DOHH2 (cell line): Measurements from ENCODE around the gene SRGAP1.

Source experiments
- H3F3A ChIP-seq: fragments of 200-600 bp; sonication (generic), shearing (Covaris generic); 2 replicates; pipeline ENCODE4 v1.6.0; 2016; ENCODE audit warnings: antibody characterized with exemption, mild to moderate bottlenecking; ENCODE audit not compliant: control insufficient read depth, insufficient read depth
- H3K27ac ChIP-seq: fragments of 200-600 bp; sonication (generic); 2 replicates; pipeline ENCODE4 v1.5.1; 2014; ENCODE audit warnings: low read depth, mild to moderate bottlenecking, low read length, moderate library complexity
- H3K27me3 ChIP-seq: fragments of 200-600 bp; sonication (generic); 2 replicates; pipeline ENCODE4 v1.6.1; 2014; ENCODE audit warnings: mild to moderate bottlenecking, low read length, mixed read lengths; ENCODE audit not compliant: control insufficient read depth
- H3K36me3 ChIP-seq: fragments of 200-600 bp; sonication (generic); 2 replicates; pipeline ENCODE4 v1.6.1; 2014; ENCODE audit warnings: mild to moderate bottlenecking, low read length, moderate library complexity, mixed read lengths; ENCODE audit not compliant: control insufficient read depth
- H3K4me1 ChIP-seq: fragments of 200-600 bp; sonication (generic); 2 replicates; pipeline ENCODE4 v1.6.1; 2014; ENCODE audit warnings: mild to moderate bottlenecking, low read length, mixed read lengths; ENCODE audit not compliant: control insufficient read depth
- H3K4me2 ChIP-seq: fragments of 200-600 bp; sonication (generic); 2 replicates; pipeline ENCODE4 v1.6.0; 2014; ENCODE audit warnings: mild to moderate bottlenecking, low read length, moderate library complexity
- H3K4me3 ChIP-seq: fragments of 200-600 bp; sonication (generic); 2 replicates; pipeline ENCODE4 v1.5.1; 2014; ENCODE audit warnings: mild to moderate bottlenecking, low read length, mixed read lengths
- H3K79me2 ChIP-seq: fragments of 200-600 bp; sonication (generic); 2 replicates; pipeline ENCODE4 v1.6.1; 2014; ENCODE audit warnings: mild to moderate bottlenecking, low read length, mixed read lengths; ENCODE audit not compliant: control insufficient read depth
- H3K9me2 ChIP-seq: fragments of 200-600 bp; sonication (generic); replicated peaks from 2 replicates; pipeline ENCODE4 v1.6.1; 2014; ENCODE audit warnings: mild to moderate bottlenecking, low read length, mixed read lengths; ENCODE audit not compliant: control insufficient read depth
- H3K9me3 ChIP-seq: fragments of 200-600 bp; sonication (generic); 2 replicates; pipeline ENCODE4 v1.6.1; 2014; ENCODE audit warnings: antibody characterized with exemption, low read length, mixed read lengths; ENCODE audit not compliant: control insufficient read depth, insufficient read depth
- H4K20me1 ChIP-seq: fragments of 200-600 bp; sonication (generic); 2 replicates; pipeline ENCODE4 v1.6.0; 2014; ENCODE audit warnings: low read depth, mild to moderate bottlenecking, antibody characterized with exemption, low read length, moderate library complexity; ENCODE audit not compliant: control insufficient read depth, insufficient read depth
- EZH2phosphoT487 ChIP-seq: fragments of 200-600 bp; sonication (generic); IDR thresholded peaks from 2 replicates; pipeline ENCODE4 v1.6.1; 2017; ENCODE audit warnings: borderline replicate concordance, mild to moderate bottlenecking, antibody characterized with exemption, low read length, moderate library complexity, mixed read lengths
- TF ChIP-seq, protein P1 (sequence below): fragments of 200-600 bp; sonication (generic); IDR thresholded peaks from one replicate; pipeline ENCODE4 v1.5.1; 2014; ENCODE audit warnings: antibody characterized with exemption, mild to moderate bottlenecking, low read depth, low read length; ENCODE audit not compliant: poor library complexity, severe bottlenecking

The SRGAP1 gene

DNA sequence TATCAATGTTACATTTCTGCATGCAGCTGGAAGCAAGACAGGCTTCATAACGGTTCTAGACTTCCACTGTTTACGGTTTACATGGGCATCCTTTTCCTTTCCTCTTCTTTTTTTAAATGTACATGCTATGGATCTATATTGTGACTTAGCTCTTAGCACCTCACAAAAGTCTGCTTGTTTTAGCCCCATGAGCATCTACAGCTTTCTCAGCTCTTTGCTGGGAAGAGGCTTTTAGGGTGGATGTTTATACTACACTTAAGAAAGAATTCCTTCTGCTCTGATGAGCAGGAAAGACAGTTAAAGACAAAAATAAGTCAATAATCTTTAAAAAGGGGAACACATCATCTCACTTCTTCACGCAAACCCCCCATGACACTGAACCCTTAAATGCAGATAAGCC is 326.2 kb downstream of the SRGAP1 start:
- H4K20me1 ChIP-seq = no peaks in the 10 kb centered on the region
- peaks cover 42% of the 10 kb centered on the region for H3K4me1 ChIP-seq
- peak overlapping the region; percentile 58 for H3K4me3 ChIP-seq
- H3K79me2 ChIP-seq = no peaks in the 10 kb centered on the region
- TF ChIP-seq EZH2phosphoT487 = no peak
- TF ChIP-seq, protein P1, sequence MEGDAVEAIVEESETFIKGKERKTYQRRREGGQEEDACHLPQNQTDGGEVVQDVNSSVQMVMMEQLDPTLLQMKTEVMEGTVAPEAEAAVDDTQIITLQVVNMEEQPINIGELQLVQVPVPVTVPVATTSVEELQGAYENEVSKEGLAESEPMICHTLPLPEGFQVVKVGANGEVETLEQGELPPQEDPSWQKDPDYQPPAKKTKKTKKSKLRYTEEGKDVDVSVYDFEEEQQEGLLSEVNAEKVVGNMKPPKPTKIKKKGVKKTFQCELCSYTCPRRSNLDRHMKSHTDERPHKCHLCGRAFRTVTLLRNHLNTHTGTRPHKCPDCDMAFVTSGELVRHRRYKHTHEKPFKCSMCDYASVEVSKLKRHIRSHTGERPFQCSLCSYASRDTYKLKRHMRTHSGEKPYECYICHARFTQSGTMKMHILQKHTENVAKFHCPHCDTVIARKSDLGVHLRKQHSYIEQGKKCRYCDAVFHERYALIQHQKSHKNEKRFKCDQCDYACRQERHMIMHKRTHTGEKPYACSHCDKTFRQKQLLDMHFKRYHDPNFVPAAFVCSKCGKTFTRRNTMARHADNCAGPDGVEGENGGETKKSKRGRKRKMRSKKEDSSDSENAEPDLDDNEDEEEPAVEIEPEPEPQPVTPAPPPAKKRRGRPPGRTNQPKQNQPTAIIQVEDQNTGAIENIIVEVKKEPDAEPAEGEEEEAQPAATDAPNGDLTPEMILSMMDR = no peak
- H3F3A ChIP-seq = no peaks in the 10 kb centered on the region
- H3K27me3 ChIP-seq = no peaks in the 10 kb centered on the region
- no peaks in the 10 kb centered on the region for H3K9me2 ChIP-seq
- peak overlapping the region; percentile 68 for H3K4me2 ChIP-seq
- no peaks in the 10 kb centered on the region for H3K9me3 ChIP-seq
- H3K27ac ChIP-seq = peak overlapping the region; percentile 60
- H3K36me3 ChIP-seq = no peaks in the 10 kb centered on the region

DNA sequence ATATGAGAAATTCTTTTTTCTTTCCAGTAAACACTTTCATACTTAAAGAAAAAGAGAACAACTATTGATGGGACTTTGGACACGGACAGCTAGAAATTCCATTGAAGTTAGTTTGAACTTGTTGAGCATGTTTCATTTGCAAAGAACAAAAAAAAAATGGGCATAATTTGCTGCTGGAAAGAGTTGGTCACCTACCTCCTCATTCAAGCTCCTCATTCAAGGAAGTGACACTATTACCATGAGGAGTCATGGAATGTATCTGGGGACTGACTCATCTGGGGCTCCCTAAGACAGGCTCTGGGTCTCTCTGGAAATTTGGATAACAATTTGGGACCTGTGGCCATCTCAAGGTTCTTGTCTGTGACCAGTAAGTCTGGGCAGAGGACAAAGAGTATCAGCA is 327.2 kb downstream of the SRGAP1 start:
- H3K9me3 ChIP-seq = no peaks in the 10 kb centered on the region
- no peaks in the 10 kb centered on the region for H3K9me2 ChIP-seq
- peaks cover 42% of the 10 kb centered on the region for H3K4me1 ChIP-seq
- no peaks in the 10 kb centered on the region for H3K27me3 ChIP-seq
- TF ChIP-seq EZH2phosphoT487 = no peak
- TF ChIP-seq, protein P1 = no peak
- H3K36me3 ChIP-seq = no peaks in the 10 kb centered on the region
- peak overlapping the region; percentile 68 for H3K4me2 ChIP-seq
- H4K20me1 ChIP-seq = no peaks in the 10 kb centered on the region
- no peaks in the 10 kb centered on the region for H3F3A ChIP-seq
- peak overlapping the region; percentile 60 for H3K27ac ChIP-seq
- H3K79me2 ChIP-seq = no peaks in the 10 kb centered on the region
- peak overlapping the region; percentile 58 for H3K4me3 ChIP-seq

DNA sequence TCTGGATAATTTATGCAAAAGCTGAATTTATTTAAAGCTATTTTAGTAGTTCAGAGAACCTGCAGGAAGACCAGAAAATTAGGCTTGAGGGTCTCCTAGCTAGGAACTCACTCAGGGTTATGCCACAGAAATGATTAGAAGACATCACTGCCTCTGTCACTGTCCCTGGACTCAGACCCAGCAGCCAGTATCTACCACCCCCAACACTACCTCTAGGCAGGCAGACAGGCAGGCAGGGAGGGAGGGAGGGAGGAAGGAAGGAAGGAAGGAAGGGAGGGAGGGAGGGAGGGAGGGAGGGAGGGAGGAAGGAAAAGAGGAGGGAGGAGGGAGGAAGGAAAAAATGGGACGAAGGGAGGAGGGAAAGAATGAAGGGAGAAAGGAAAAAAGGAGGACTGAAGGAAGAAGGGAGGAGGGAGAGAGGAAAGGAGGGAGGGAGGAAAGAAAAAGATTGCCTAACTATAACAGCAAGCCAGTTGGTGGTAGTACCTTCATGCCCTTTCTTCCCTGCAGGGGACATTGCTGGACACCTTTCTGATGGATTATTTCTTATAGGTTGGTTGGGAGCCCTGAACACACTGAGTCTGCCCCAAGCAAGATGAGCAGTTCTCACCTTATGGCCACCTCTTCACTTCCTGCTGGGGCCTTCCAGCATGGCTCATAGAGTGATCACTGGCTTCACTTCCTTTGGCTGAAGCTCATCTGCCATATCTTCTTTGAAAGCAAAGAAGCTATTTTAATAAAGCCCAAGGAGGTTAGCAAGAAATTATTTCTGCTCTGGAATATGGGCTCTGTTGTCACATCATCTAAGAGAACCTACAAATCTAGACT is 327.9 kb downstream of the SRGAP1 start:
- Histone ChIP-seq H3F3A (no peaks in the 10 kb centered on the region), H3K4me3 (peak overlapping the region; percentile 58), H4K20me1 (no peaks in the 10 kb centered on the region), H3K27ac (peak overlapping the region; percentile 60; the same call in 1 of the 2 replicates), H3K36me3 (no peaks in the 10 kb centered on the region), H3K27me3 (no peaks in the 10 kb centered on the region), H3K9me3 (no peaks in the 10 kb centered on the region), H3K4me1 (peaks cover 42% of the 10 kb centered on the region), H3K9me2 (no peaks in the 10 kb centered on the region), H3K79me2 (no peaks in the 10 kb centered on the region), H3K4me2 (peak overlapping the region; percentile 68)
- TF ChIP-seq EZH2phosphoT487 = no peak
- TF ChIP-seq, protein P1 = no peak
